OCI-LY3 (cell line): ENCODE results near the gene NHS.

Experiments used
- H2AFZ ChIP-seq: fragments of 200-600, 300-600 bp; shearing (Covaris generic); 2 replicates; pipeline ENCODE4 v1.6.0; 2014; ENCODE audit warnings: antibody characterized with exemption, low read depth, low read length
- H3K27ac ChIP-seq: fragments of 200-600, 300-600 bp; sonication (generic); 2 replicates; pipeline ENCODE4 v1.5.1; 2014; ENCODE audit warnings: mild to moderate bottlenecking, low read length, moderate library complexity, mixed read lengths
- H3K27me3 ChIP-seq: fragments of 200-600, 300-600 bp; sonication (generic); 2 replicates; pipeline ENCODE4 v1.6.1; 2014; ENCODE audit warnings: low read depth, low read length, mixed read lengths
- H3K36me3 ChIP-seq: fragments of 200-600, 300-600 bp; sonication (generic); replicated peaks from 2 replicates; pipeline ENCODE3; 2014; ENCODE audit warnings: low read depth, low read length, mixed read lengths
- H3K4me1 ChIP-seq: fragments of 300-600, 200-600 bp; sonication (generic); 2 replicates; pipeline ENCODE4 v1.6.1; 2014; ENCODE audit warnings: low read length, mixed read lengths
- H3K4me2 ChIP-seq: fragments of 200-600, 300-600 bp; sonication (generic); 2 replicates; pipeline ENCODE4 v1.6.1; 2014; ENCODE audit warnings: low read length, mixed read lengths
- H3K4me3 ChIP-seq: fragments of 300-600, 200-600 bp; sonication (generic); 2 replicates; pipeline ENCODE4 v1.5.1; 2014; ENCODE audit warnings: antibody characterized with exemption, mild to moderate bottlenecking, low read length, moderate library complexity
- H3K79me2 ChIP-seq: fragments of 300-600, 200-600 bp; shearing (Covaris generic); 2 replicates; pipeline ENCODE4 v1.6.1; 2014; ENCODE audit warnings: mild to moderate bottlenecking, low read length, mixed read lengths
- H3K9ac ChIP-seq: fragments of 300-600, 200-600 bp; shearing (Covaris generic); 2 replicates; pipeline ENCODE4 v1.6.0; 2014; ENCODE audit warnings: mild to moderate bottlenecking, low read length, moderate library complexity
- H3K9me3 ChIP-seq: fragments of 200-600, 300-600 bp; shearing (Covaris generic); 2 replicates; pipeline ENCODE4 v1.6.1; 2014; ENCODE audit warnings: low read length, mixed read lengths; ENCODE audit not compliant: insufficient read depth
- H4K20me1 ChIP-seq: fragments of 200-600, 300-600 bp; sonication (generic); 2 replicates; pipeline ENCODE4 v1.6.1; 2016; ENCODE audit warnings: low read length, mixed read lengths; ENCODE audit not compliant: insufficient read depth
- EZH2phosphoT487 ChIP-seq: fragments of 200-600 bp; shearing (Covaris generic); IDR thresholded peaks from 2 replicates; pipeline ENCODE4 v1.6.1; 2018; ENCODE audit warnings: antibody characterized with exemption, mixed run types, low read depth
- TF ChIP-seq, protein P1 (sequence below): fragments of 200-600, 300-600 bp; sonication (generic); IDR thresholded peaks from 2 replicates; pipeline ENCODE4 v1.5.1; 2014; ENCODE audit warnings: antibody characterized with exemption, low read length, low read depth

The NHS gene

DNA sequence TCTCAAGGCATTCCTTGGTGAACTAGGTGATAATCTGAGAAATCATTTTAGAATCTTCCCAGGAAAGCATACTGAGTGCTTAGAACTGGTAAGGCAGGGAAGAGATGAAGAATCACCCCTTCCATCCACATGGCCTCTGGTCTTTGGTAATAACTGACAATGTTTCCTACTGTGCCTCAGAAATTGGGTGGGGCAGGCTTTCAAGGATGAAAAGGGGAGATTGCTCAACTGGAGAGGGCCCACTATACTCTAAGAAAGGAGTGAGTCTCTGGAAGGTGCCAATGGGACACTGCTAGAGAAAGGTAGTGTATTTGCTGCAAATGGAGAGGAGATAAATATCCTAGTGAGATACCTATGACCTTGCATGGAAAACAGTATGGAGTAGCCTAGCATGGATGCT is 227.2 kb downstream of the NHS start:
- no peak overlapping the region for H2AFZ ChIP-seq
- no peaks in the 10 kb centered on the region for H3K27me3 ChIP-seq

DNA sequence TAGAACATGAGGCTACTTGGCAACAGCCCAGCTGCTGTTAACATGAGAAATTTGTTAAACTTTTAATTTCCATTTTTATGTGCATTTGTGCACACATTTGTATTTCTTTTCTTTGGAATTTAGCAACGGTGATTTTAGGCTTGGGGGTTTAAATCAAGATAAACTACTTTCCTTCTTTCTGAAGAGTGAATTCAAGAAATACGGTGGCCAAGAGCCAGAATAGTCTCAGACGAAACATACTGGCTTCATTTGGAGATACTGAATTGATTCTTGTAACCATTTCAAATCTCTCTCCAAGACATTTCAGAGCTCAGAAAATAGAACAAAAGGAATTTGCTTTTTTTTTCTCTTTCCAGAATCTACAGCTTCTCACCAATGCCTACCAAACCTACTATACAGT is 228.2 kb downstream of the NHS start:
- H4K20me1 ChIP-seq = no peaks in the 10 kb centered on the region
- H3K4me3 ChIP-seq = no peak overlapping the region
- H3K4me1 ChIP-seq = no peaks in the 10 kb centered on the region
- TF ChIP-seq EZH2phosphoT487 = no peak
- TF ChIP-seq, protein P1, sequence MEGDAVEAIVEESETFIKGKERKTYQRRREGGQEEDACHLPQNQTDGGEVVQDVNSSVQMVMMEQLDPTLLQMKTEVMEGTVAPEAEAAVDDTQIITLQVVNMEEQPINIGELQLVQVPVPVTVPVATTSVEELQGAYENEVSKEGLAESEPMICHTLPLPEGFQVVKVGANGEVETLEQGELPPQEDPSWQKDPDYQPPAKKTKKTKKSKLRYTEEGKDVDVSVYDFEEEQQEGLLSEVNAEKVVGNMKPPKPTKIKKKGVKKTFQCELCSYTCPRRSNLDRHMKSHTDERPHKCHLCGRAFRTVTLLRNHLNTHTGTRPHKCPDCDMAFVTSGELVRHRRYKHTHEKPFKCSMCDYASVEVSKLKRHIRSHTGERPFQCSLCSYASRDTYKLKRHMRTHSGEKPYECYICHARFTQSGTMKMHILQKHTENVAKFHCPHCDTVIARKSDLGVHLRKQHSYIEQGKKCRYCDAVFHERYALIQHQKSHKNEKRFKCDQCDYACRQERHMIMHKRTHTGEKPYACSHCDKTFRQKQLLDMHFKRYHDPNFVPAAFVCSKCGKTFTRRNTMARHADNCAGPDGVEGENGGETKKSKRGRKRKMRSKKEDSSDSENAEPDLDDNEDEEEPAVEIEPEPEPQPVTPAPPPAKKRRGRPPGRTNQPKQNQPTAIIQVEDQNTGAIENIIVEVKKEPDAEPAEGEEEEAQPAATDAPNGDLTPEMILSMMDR = no peak
- no peak overlapping the region for H2AFZ ChIP-seq
- no peak overlapping the region for H3K27ac ChIP-seq
- no peaks in the 10 kb centered on the region for H3K36me3 ChIP-seq
- no peaks in the 10 kb centered on the region for H3K27me3 ChIP-seq
- no peak overlapping the region for H3K9ac ChIP-seq
- H3K4me2 ChIP-seq = no peak overlapping the region
- H3K9me3 ChIP-seq = no peaks in the 10 kb centered on the region
- H3K79me2 ChIP-seq = no peaks in the 10 kb centered on the region

More for the DNA sequence above, 227.2 kb downstream of the NHS start:
- Histone ChIP-seq H3K27ac (no peak overlapping the region), H3K4me1 (no peaks in the 10 kb centered on the region), H3K79me2 (no peaks in the 10 kb centered on the region), H3K4me2 (no peak overlapping the region), H3K36me3 (no peaks in the 10 kb centered on the region), H3K9me3 (no peaks in the 10 kb centered on the region), H3K4me3 (no peak overlapping the region), H4K20me1 (no peaks in the 10 kb centered on the region), H3K9ac (no peak overlapping the region)
- TF ChIP-seq EZH2phosphoT487 = no peak
- TF ChIP-seq, protein P1 = no peak

DNA sequence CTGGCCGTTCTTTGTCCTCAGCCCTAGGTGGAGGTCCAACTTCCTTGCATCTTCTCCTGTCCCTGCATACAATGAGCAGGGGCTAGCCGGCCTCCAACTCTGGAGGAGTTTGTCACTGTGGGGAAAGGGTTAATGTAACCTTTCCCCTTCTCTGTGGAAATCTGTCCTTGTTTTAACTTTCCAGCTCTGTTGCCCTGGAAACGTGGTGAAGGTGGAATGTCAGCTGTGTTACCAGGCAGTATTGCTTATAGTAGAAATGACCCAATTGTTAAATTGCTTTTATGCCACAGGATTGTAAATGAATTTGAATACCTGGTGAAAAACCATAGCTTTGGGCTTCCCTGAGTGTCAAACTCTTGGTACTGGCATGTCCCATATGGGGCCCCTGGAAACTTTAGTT is 230.7 kb downstream of the NHS start:
- TF ChIP-seq, protein P1 = no peak
- no peak for TF ChIP-seq EZH2phosphoT487

DNA sequence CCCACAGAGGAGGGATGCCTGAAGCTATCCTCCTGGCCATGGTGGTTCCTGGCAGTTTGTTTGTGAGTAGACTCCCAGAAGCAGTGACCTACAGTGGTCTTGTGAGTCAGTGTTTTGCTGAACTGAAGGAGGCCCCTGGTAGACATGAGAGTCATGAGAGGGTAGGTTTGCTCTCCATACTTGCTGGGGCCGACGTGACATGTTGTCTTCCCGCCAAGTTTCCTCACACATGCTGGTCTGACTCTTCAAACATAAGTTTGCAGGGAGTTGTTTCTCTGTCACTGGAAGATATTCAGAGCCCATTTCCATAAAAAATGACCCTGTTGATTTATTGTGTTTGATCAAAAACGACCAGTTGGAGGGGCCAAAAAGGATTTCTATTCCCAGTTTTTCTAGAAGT is 231.2 kb downstream of the NHS start:
- H3K9ac ChIP-seq = no peak overlapping the region
- no peak overlapping the region for H2AFZ ChIP-seq
- no peaks in the 10 kb centered on the region for H3K79me2 ChIP-seq
- no peaks in the 10 kb centered on the region for H3K9me3 ChIP-seq
- no peaks in the 10 kb centered on the region for H4K20me1 ChIP-seq
- no peak overlapping the region for H3K4me2 ChIP-seq
- no peak overlapping the region for H3K27ac ChIP-seq
- H3K36me3 ChIP-seq = no peaks in the 10 kb centered on the region
- no peak overlapping the region for H3K4me3 ChIP-seq
- H3K27me3 ChIP-seq = no peaks in the 10 kb centered on the region
- TF ChIP-seq EZH2phosphoT487 = no peak
- TF ChIP-seq, protein P1 = no peak
- H3K4me1 ChIP-seq = no peaks in the 10 kb centered on the region

More for the DNA sequence above, 230.7 kb downstream of the NHS start:
- Histone ChIP-seq H4K20me1 (no peaks in the 10 kb centered on the region), H3K9me3 (no peaks in the 10 kb centered on the region), H3K79me2 (no peaks in the 10 kb centered on the region), H2AFZ (no peak overlapping the region), H3K4me3 (no peak overlapping the region), H3K4me2 (no peak overlapping the region), H3K27me3 (no peaks in the 10 kb centered on the region), H3K36me3 (no peaks in the 10 kb centered on the region), H3K9ac (no peak overlapping the region), H3K4me1 (no peaks in the 10 kb centered on the region), H3K27ac (no peak overlapping the region)
